ENCODE results near the gene FAM110C. TPM values are rescaled to one million over a fixed set of nuclear protein-coding genes. Genes with fewer than 3 reads are reported as not detected.
"Not testable (repeated sequence)": the region's sequence is repeated elsewhere in the genome, so short reads cannot be mapped to it uniquely, and the experiment has no call there.

FAM110C gene
- total RNA-seq, 2 experiments from 2014 or later: 0.16 to 0.36 TPM

GRCh38 chr2:26891-27290, 19.4 kb downstream of the FAM110C start:
- H3K4me3 ChIP-seq (ENCODE audit: low read length): no peak overlapping the region
- Mint-ChIP-seq H3K4me1 (ENCODE audit: low read depth) (peaks cover 25% of the 10 kb centered on the region), H3K27me3 (peaks cover 4% of the 10 kb centered on the region), H3K4me3 (no peak overlapping the region), H3K27ac (no peak overlapping the region), H3K9me3 (no peaks in the 10 kb centered on the region), H3K36me3 (ENCODE audit: low read depth) (no peaks in the 10 kb centered on the region)
- POLR2A ChIA-PET: no interaction called here
- CTCF ChIA-PET: no interaction called here
- H3K27ac ChIP-seq (ENCODE audit: low read depth in 1 of 2, low read length in 2 of 2): no peak overlapping the region
- TF ChIP-seq, protein P1, sequence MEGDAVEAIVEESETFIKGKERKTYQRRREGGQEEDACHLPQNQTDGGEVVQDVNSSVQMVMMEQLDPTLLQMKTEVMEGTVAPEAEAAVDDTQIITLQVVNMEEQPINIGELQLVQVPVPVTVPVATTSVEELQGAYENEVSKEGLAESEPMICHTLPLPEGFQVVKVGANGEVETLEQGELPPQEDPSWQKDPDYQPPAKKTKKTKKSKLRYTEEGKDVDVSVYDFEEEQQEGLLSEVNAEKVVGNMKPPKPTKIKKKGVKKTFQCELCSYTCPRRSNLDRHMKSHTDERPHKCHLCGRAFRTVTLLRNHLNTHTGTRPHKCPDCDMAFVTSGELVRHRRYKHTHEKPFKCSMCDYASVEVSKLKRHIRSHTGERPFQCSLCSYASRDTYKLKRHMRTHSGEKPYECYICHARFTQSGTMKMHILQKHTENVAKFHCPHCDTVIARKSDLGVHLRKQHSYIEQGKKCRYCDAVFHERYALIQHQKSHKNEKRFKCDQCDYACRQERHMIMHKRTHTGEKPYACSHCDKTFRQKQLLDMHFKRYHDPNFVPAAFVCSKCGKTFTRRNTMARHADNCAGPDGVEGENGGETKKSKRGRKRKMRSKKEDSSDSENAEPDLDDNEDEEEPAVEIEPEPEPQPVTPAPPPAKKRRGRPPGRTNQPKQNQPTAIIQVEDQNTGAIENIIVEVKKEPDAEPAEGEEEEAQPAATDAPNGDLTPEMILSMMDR (IDR thresholded peaks at IDR 0.05): no peak
- ATAC-seq (ENCODE audit: poor library complexity) (no peak), DNase-seq (no peak)
- no peaks in the 10 kb centered on the region for H3K9me3 ChIP-seq (ENCODE audit: control insufficient read depth in 1 of 2, insufficient read depth in 1 of 2, low read length in 2 of 2)
- H3K4me1 ChIP-seq (ENCODE audit: insufficient read depth, low read length): peaks cover 18% of the 10 kb centered on the region
- intact Hi-C loops (cut with DNase I, micrococcal nuclease): no loop called here
- no peaks in the 10 kb centered on the region for H3K36me3 ChIP-seq (ENCODE audit: insufficient read depth, low read length)
- H3K27me3 ChIP-seq (ENCODE audit: control insufficient read depth in 1 of 2, insufficient read depth in 2 of 2, low read length in 2 of 2): no peaks in the 10 kb centered on the region

GRCh38 chr2:25543-25942, 20.8 kb downstream of the FAM110C start:
- ChIA-PET CTCF (no interaction called here), POLR2A (no interaction called here)
- TF ChIP-seq, protein P1 (IDR thresholded peaks at IDR 0.05): no peak

DNA sequence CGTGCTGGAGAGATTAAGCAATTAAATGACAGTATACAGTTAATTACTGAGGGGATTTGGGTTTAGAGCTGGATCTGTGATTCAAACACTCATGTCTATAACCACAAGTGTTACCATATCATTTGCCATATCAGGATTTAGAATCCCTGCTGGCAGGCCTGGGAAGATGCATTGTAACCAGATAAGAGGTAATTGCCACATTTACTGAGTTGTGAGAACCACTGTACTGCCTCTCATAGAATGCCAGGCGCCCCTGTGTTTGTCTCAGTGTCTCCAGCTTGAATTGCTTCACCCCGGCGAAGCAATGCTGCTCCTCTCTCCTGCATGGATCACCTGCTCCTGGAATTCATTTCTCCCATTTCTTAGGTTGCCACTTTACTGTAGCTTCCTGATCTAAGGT, 21.7 kb downstream of the FAM110C start:
- DNase-seq; H3K27ac Mint-ChIP-seq; H3K27me3 ChIP-seq (ENCODE audit: control insufficient read depth in 1 of 2, insufficient read depth in 2 of 2, low read length in 2 of 2); H3K36me3 ChIP-seq (ENCODE audit: insufficient read depth, low read length); H3K27ac ChIP-seq (ENCODE audit: low read depth in 1 of 2, low read length in 2 of 2); H3K27me3 Mint-ChIP-seq; ATAC-seq (ENCODE audit: poor library complexity); H3K36me3 Mint-ChIP-seq (ENCODE audit: low read depth); H3K4me3 Mint-ChIP-seq; H3K4me3 ChIP-seq (ENCODE audit: low read length); H3K9me3 ChIP-seq (ENCODE audit: control insufficient read depth in 1 of 2, insufficient read depth in 1 of 2, low read length in 2 of 2); H3K9me3 Mint-ChIP-seq; POLR2A ChIA-PET; intact Hi-C loops (cut with DNase I, micrococcal nuclease); CTCF ChIA-PET: not testable (repeated sequence)
- peaks cover 25% of the 10 kb centered on the region for H3K4me1 Mint-ChIP-seq (ENCODE audit: low read depth)
- peaks cover 18% of the 10 kb centered on the region for H3K4me1 ChIP-seq (ENCODE audit: insufficient read depth, low read length)

More at GRCh38 chr2:25543-25942, 20.8 kb downstream of the FAM110C start:
- Mint-ChIP-seq H3K4me1 (ENCODE audit: low read depth) (peaks cover 25% of the 10 kb centered on the region), H3K27ac (no peak overlapping the region), H3K9me3 (no peaks in the 10 kb centered on the region), H3K36me3 (ENCODE audit: low read depth) (no peaks in the 10 kb centered on the region), H3K4me3 (no peak overlapping the region), H3K27me3 (peaks cover 4% of the 10 kb centered on the region)
- H3K4me1 ChIP-seq (ENCODE audit: insufficient read depth, low read length): peaks cover 18% of the 10 kb centered on the region
- H3K27me3 ChIP-seq (ENCODE audit: control insufficient read depth in 1 of 2, insufficient read depth in 2 of 2, low read length in 2 of 2): no peaks in the 10 kb centered on the region
- ATAC-seq (ENCODE audit: poor library complexity) (no peak), DNase-seq (no peak)
- H3K27ac ChIP-seq (ENCODE audit: low read depth in 1 of 2, low read length in 2 of 2): no peak overlapping the region
- H3K36me3 ChIP-seq (ENCODE audit: insufficient read depth, low read length): no peaks in the 10 kb centered on the region
- no peak overlapping the region for H3K4me3 ChIP-seq (ENCODE audit: low read length)
- H3K9me3 ChIP-seq (ENCODE audit: control insufficient read depth in 1 of 2, insufficient read depth in 1 of 2, low read length in 2 of 2): no peaks in the 10 kb centered on the region
- intact Hi-C loops (cut with DNase I, micrococcal nuclease): no loop called here

- Mint-ChIP-seq H3K4me3 (no peak overlapping the region), H3K9me3 (no peaks in the 10 kb centered on the region), H3K36me3 (ENCODE audit: low read depth) (no peaks in the 10 kb centered on the region), H3K4me1 (ENCODE audit: low read depth) (peaks cover 25% of the 10 kb centered on the region), H3K27ac (no peak overlapping the region), H3K27me3 (peaks cover 8% of the 10 kb centered on the region)
- ChIA-PET CTCF (no interaction called here), POLR2A (no interaction called here)
- Histone ChIP-seq H3K4me1 (ENCODE audit: insufficient read depth, low read length) (peaks cover 18% of the 10 kb centered on the region), H3K27me3 (ENCODE audit: control insufficient read depth in 1 of 2, insufficient read depth in 2 of 2, low read length in 2 of 2) (no peaks in the 10 kb centered on the region), H3K9me3 (ENCODE audit: control insufficient read depth in 1 of 2, insufficient read depth in 1 of 2, low read length in 2 of 2) (no peaks in the 10 kb centered on the region), H3K36me3 (ENCODE audit: insufficient read depth, low read length) (no peaks in the 10 kb centered on the region), H3K4me3 (ENCODE audit: low read length) (peak overlapping the region; percentile 0), H3K27ac (ENCODE audit: low read depth in 1 of 2, low read length in 2 of 2) (peak overlapping the region in 1 of 2 donors; percentile 11)
- intact Hi-C loops (cut with DNase I, micrococcal nuclease): no loop called here
- ATAC-seq (ENCODE audit: poor library complexity): no peak
- TF ChIP-seq, protein P1 (IDR thresholded peaks at IDR 0.05): no peak
- peak in 1 of 14 experiments; percentile 51 for DNase-seq
Observed at GRCh38 chr2:24107-24506, 22.2 kb downstream of the FAM110C start.

All from CD4-positive, alpha-beta T cell (primary cell).